ENCODE results near the gene ATXN7L1.

DNA sequence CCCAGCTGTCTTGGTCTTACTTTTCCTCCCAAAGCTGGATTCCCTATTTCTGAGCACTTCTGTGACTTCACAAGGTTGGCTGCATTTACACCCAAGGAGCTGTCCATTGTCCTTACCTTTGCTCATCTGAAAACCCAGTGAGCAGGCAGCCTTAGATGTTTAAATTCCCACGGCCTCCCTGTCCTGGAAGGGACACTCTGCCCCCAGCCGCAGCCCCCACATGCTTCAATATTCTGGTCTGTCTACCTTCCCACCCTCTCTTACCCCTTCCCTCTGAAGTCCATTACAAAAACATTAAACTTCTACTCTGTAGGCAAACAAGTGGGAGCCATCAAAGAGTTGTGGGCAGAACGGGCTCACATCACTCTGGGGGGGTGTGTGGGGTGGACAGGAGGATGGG is 221.3 kb downstream of the ATXN7L1 start:
- TF ChIP-seq, protein P1, sequence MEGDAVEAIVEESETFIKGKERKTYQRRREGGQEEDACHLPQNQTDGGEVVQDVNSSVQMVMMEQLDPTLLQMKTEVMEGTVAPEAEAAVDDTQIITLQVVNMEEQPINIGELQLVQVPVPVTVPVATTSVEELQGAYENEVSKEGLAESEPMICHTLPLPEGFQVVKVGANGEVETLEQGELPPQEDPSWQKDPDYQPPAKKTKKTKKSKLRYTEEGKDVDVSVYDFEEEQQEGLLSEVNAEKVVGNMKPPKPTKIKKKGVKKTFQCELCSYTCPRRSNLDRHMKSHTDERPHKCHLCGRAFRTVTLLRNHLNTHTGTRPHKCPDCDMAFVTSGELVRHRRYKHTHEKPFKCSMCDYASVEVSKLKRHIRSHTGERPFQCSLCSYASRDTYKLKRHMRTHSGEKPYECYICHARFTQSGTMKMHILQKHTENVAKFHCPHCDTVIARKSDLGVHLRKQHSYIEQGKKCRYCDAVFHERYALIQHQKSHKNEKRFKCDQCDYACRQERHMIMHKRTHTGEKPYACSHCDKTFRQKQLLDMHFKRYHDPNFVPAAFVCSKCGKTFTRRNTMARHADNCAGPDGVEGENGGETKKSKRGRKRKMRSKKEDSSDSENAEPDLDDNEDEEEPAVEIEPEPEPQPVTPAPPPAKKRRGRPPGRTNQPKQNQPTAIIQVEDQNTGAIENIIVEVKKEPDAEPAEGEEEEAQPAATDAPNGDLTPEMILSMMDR (IDR thresholded peaks at IDR 0.05; ENCODE audit: control extremely low read depth in 1 of 3, insufficient read depth in 1 of 3, low read depth in 1 of 3, low read length in 3 of 3) = no peak
- no peak for TF ChIP-seq SRF (IDR thresholded peaks at IDR 0.05; ENCODE audit: low read depth, low read length)
- no peak for TF ChIP-seq POLR2A (IDR thresholded peaks at IDR 0.05; ENCODE audit: control extremely low read depth in 1 of 2, low read depth in 2 of 2, low read length in 2 of 2)
- no peak for TF ChIP-seq SP1 (IDR thresholded peaks at IDR 0.05; ENCODE audit: low read depth, low read length)
- no peak for TF ChIP-seq EP300 (IDR thresholded peaks at IDR 0.05; ENCODE audit: borderline replicate concordance in 1 of 2, low read depth in 2 of 2, low read length in 2 of 2)
- TF ChIP-seq POLR2AphosphoS5 (IDR thresholded peaks at IDR 0.05; ENCODE audit: low read depth, low read length) = no peak
- TF ChIP-seq TAF1 (IDR thresholded peaks at IDR 0.05; ENCODE audit: low read depth, low read length) = no peak

Measured in H1 (cell line).